H9 (cell line): ENCODE results near the gene SLC6A7. TPM values are rescaled to one million over a fixed set of nuclear protein-coding genes. Genes with fewer than 3 reads are reported as not detected.

Source experiments
- DNase-seq: peaks from one replicate; pipeline ENCODE4 v3.0.0-alpha.2; 2017
- H2AFZ ChIP-seq: one replicate; pipeline ENCODE4 v1.6.1; 2013; ENCODE audit warnings: mild to moderate bottlenecking, low read length, control low read depth, moderate library complexity
- H2AK5ac ChIP-seq: 2 replicates; pipeline ENCODE4 v1.6.1; 2013; ENCODE audit warnings: low read length, control low read depth, mixed read lengths; ENCODE audit not compliant: insufficient read length
- H2BK120ac ChIP-seq: one replicate; pipeline ENCODE4 v1.6.1; 2013; ENCODE audit warnings: low read depth, mild to moderate bottlenecking, low read length, control low read depth, inconsistent platforms; ENCODE audit not compliant: poor library complexity, severe bottlenecking
- H2BK12ac ChIP-seq: 2 replicates; pipeline ENCODE4 v1.6.1; 2013; ENCODE audit warnings: low read length, control low read depth, mixed read lengths, low read depth; ENCODE audit not compliant: insufficient read length
- H2BK15ac ChIP-seq: 2 replicates; pipeline ENCODE4 v1.6.1; 2013; ENCODE audit warnings: low read depth, low read length, control low read depth
- H2BK20ac ChIP-seq: one replicate; pipeline ENCODE4 v1.6.1; 2013; ENCODE audit warnings: low read depth, mild to moderate bottlenecking, low read length, control low read depth, inconsistent platforms; ENCODE audit not compliant: poor library complexity, severe bottlenecking
- H2BK5ac ChIP-seq: 2 replicates; pipeline ENCODE4 v1.6.1; 2013; ENCODE audit warnings: low read length, control low read depth, mixed read lengths; ENCODE audit not compliant: insufficient read length
- H3K14ac ChIP-seq: 2 replicates; pipeline ENCODE4 v1.6.1; 2013; ENCODE audit warnings: low read length, control low read depth; ENCODE audit not compliant: insufficient read depth
- H3K18ac ChIP-seq: 2 replicates; pipeline ENCODE4 v1.6.1; 2013; ENCODE audit warnings: low read depth, mild to moderate bottlenecking, mixed read lengths, low read length, control low read depth; ENCODE audit not compliant: insufficient read length
- H3K23ac ChIP-seq: 2 replicates; pipeline ENCODE4 v1.6.1; 2013; ENCODE audit warnings: low read length, control low read depth, mixed read lengths, low read depth; ENCODE audit not compliant: insufficient read length
- H3K23me2 ChIP-seq: 2 replicates; pipeline ENCODE4 v1.6.1; 2013; ENCODE audit warnings: low read depth, mild to moderate bottlenecking, mixed read lengths, low read length, control low read depth; ENCODE audit not compliant: insufficient read length, poor library complexity, severe bottlenecking
- H3K27ac ChIP-seq: 2 replicates; pipeline ENCODE4 v1.5.1; 2013; ENCODE audit warnings: low read length, control low read depth, mixed read lengths, low read depth; ENCODE audit not compliant: insufficient read length
- H3K27me3 ChIP-seq: 2 replicates; pipeline ENCODE4 v1.6.1; 2013; ENCODE audit warnings: low read length, control low read depth, inconsistent platforms; ENCODE audit not compliant: insufficient read depth
- H3K4ac ChIP-seq: 2 replicates; pipeline ENCODE4 v1.6.1; 2013; ENCODE audit warnings: low read depth, mild to moderate bottlenecking, control low read depth, inconsistent platforms, low read length, moderate library complexity
- H3K4me1 ChIP-seq: 2 replicates; pipeline ENCODE4 v1.6.1; 2013; ENCODE audit warnings: low read length, control low read depth, inconsistent platforms; ENCODE audit not compliant: insufficient read depth
- H3K4me2 ChIP-seq: 2 replicates; pipeline ENCODE4 v1.6.1; 2013; ENCODE audit warnings: low read length, control low read depth, mixed read lengths; ENCODE audit not compliant: insufficient read length, insufficient read depth
- H3K56ac ChIP-seq: 2 replicates; pipeline ENCODE4 v1.6.1; 2013; ENCODE audit warnings: low read depth, mild to moderate bottlenecking, mixed read lengths, low read length, control low read depth; ENCODE audit not compliant: insufficient read length
- H3K79me1 ChIP-seq: 2 replicates; pipeline ENCODE4 v1.6.1; 2013; ENCODE audit warnings: low read depth, mild to moderate bottlenecking, moderate library complexity, low read length, control low read depth, inconsistent platforms; ENCODE audit not compliant: insufficient read depth, poor library complexity, severe bottlenecking
- H3K79me2 ChIP-seq: 2 replicates; pipeline ENCODE4 v1.6.1; 2013; ENCODE audit warnings: low read length, control low read depth, inconsistent platforms; ENCODE audit not compliant: insufficient read depth
- H3K9ac ChIP-seq: 2 replicates; pipeline ENCODE4 v1.6.1; 2013; ENCODE audit warnings: low read length, control low read depth, mixed read lengths; ENCODE audit not compliant: insufficient read length; ENCODE audit errors: extremely low read depth
- H3K9me3 ChIP-seq: one replicate; pipeline ENCODE4 v1.6.1; 2013; ENCODE audit warnings: low read depth, low read length, inconsistent platforms; ENCODE audit not compliant: control insufficient read depth
- H3T11ph ChIP-seq: one replicate; pipeline ENCODE4 v1.6.1; 2013; ENCODE audit warnings: mild to moderate bottlenecking, low read length, control low read depth, inconsistent platforms
- H4K20me1 ChIP-seq: one replicate; pipeline ENCODE4 v1.6.1; 2013; ENCODE audit not compliant: control insufficient read depth, insufficient read length, insufficient read depth
- H4K5ac ChIP-seq: 2 replicates; pipeline ENCODE4 v1.6.1; 2013; ENCODE audit warnings: low read depth, mild to moderate bottlenecking, mixed read lengths, low read length, control low read depth; ENCODE audit not compliant: insufficient read length
- H4K8ac ChIP-seq: replicated peaks from 2 replicates; pipeline ENCODE4 v1.6.1; 2013; ENCODE audit warnings: low read length, control low read depth, mixed read lengths, low read depth; ENCODE audit not compliant: insufficient read length
- H4K91ac ChIP-seq: 2 replicates; pipeline ENCODE4 v1.6.1; 2013; ENCODE audit warnings: low read depth, mild to moderate bottlenecking, moderate library complexity, mixed read lengths, low read length, control low read depth; ENCODE audit not compliant: insufficient read length
- H3K27ac Mint-ChIP-seq, 3 experiments: 2 replicates in 2 of 3; 3 replicates in 1 of 3; pipeline ENCODE4 v1.8.0; 2020 to 2021; ENCODE audit warnings: mixed read lengths in 3 of 3, mild to moderate bottlenecking in 1 of 3, moderate library complexity in 1 of 3
- H3K27me3 Mint-ChIP-seq: 2 replicates; pipeline ENCODE4 v1.8.0; 2021; ENCODE audit warnings: low read depth, mild to moderate bottlenecking, moderate library complexity, mixed read lengths
- H3K36me3 Mint-ChIP-seq, 3 experiments: 2 replicates in 2 of 3; 3 replicates in 1 of 3; pipeline ENCODE4 v1.8.0; 2020 to 2021; ENCODE audit warnings: low read depth in 3 of 3, mixed read lengths in 3 of 3; ENCODE audit not compliant: insufficient read depth in 1 of 3
- H3K4me1 Mint-ChIP-seq, 2 experiments: 2 replicates each; pipeline ENCODE4 v1.8.0; 2020; ENCODE audit warnings: mixed read lengths in 2 of 2
- H3K4me3 Mint-ChIP-seq, 2 experiments: 2 replicates in 1 of 2; 3 replicates in 1 of 2; pipeline ENCODE4 v1.8.0; 2020 to 2021; ENCODE audit warnings: mild to moderate bottlenecking in 2 of 2, mixed read lengths in 2 of 2, moderate library complexity in 1 of 2
- H3K9me3 Mint-ChIP-seq, 2 experiments: 2 replicates in 1 of 2; 3 replicates in 1 of 2; pipeline ENCODE4 v1.8.0; 2020; ENCODE audit warnings: mild to moderate bottlenecking in 2 of 2, mixed read lengths in 2 of 2, moderate library complexity in 1 of 2
- WGBS: extraction: QIAGEN DNeasy Blood & Tissue Kit; methylation state at CpG from one replicate; pipeline ENCODE4 v1.1.7; 2013; ENCODE audit warnings: missing lambda C conversion rate, low lambda C conversion rate, mixed read lengths; ENCODE audit not compliant: insufficient read length; ENCODE audit errors: extremely low coverage; 5-methylcytosine and 5-hydroxymethylcytosine counted together
- total RNA-seq: library from RNA; stranded (reverse); gene quantifications from 2 replicates; pipeline ENCODE4 v1.2.1, GENCODE V29; 2021
- TF ChIP-seq, protein P1 (sequence below): fragments of 200-600 bp; sonication (generic); conservative IDR thresholded peaks from 3 replicates; pipeline ENCODE4 v1.8.0; 2021; ENCODE audit warnings: antibody characterized with exemption, mild to moderate bottlenecking

The SLC6A7 gene
- total RNA-seq, 1 experiment from 2014 or later, result not detected

DNA sequence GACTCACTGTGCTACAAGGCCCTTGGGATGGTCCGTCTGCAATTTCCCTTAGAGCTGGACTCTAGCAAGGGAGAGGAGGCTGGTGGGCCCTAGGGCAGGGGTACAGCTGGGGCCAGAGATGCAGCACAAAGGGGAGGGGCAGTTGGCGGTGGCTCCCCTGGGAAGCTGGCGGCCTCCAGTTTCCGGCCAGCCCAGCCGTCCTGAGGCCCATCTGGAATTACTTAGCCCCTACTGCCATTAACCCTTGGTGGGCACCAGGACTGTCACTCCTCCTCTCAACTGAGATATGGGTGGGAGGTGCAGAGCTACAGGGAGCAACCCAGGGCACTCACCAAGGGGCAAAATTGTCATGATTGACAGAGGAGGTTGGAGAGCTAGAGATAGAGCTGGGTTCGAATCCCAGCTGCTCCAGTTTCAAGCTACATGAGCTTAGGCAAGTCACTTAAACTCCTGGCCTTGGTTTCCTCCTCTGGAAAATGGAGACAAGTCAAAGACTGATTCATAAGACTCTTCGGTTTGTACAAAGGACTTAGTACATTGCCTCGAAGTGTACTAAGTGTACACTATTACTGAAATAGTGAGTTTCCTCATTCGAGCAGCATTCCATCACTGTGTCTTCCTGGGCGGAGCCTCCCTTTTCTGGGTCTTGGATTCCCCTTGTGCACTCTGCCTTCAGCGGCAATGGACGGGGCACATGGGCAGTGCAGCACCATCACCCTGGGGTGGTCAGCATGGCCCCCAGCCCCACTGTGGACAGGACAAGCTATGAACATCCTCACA lies 31.5 kb upstream of the SLC6A7 start:
- Mint-ChIP-seq H3K4me3 (no peak overlapping the region), H3K36me3 (no peaks in the 10 kb centered on the region; a peak in 1 of 7 replicates), H3K27ac (no peak overlapping the region), H3K9me3 (no peaks in the 10 kb centered on the region; a peak in 1 of 5 replicates), H3K4me1 (peaks cover 27 to 40% of the 10 kb centered on the region in 2 experiments), H3K27me3 (peaks cover 50% of the 10 kb centered on the region)
- TF ChIP-seq, protein P1, sequence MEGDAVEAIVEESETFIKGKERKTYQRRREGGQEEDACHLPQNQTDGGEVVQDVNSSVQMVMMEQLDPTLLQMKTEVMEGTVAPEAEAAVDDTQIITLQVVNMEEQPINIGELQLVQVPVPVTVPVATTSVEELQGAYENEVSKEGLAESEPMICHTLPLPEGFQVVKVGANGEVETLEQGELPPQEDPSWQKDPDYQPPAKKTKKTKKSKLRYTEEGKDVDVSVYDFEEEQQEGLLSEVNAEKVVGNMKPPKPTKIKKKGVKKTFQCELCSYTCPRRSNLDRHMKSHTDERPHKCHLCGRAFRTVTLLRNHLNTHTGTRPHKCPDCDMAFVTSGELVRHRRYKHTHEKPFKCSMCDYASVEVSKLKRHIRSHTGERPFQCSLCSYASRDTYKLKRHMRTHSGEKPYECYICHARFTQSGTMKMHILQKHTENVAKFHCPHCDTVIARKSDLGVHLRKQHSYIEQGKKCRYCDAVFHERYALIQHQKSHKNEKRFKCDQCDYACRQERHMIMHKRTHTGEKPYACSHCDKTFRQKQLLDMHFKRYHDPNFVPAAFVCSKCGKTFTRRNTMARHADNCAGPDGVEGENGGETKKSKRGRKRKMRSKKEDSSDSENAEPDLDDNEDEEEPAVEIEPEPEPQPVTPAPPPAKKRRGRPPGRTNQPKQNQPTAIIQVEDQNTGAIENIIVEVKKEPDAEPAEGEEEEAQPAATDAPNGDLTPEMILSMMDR, result no peak
- Histone ChIP-seq H3K14ac (no peak overlapping the region), H4K8ac (no peak overlapping the region), H3K9me3 (no peaks in the 10 kb centered on the region), H2BK12ac (no peak overlapping the region), H3K18ac (no peak overlapping the region), H2BK120ac (no peak overlapping the region), H2BK5ac (no peak overlapping the region), H4K5ac (no peak overlapping the region), H3K79me2 (no peaks in the 10 kb centered on the region), H3K27ac (no peak overlapping the region), H2BK15ac (no peak overlapping the region), H2AK5ac (no peak overlapping the region), H3K56ac (no peak overlapping the region), H2AFZ (no peak overlapping the region), H3K79me1 (no peaks in the 10 kb centered on the region), H3K4me2 (no peak overlapping the region), H3K4me1 (peaks cover 4% of the 10 kb centered on the region), H4K20me1 (no peaks in the 10 kb centered on the region), H4K91ac (no peak overlapping the region), H3K27me3 (no peaks in the 10 kb centered on the region; the same call in 1 of the 2 replicates), H3T11ph (no peak overlapping the region), H2BK20ac (no peak overlapping the region), H3K4ac (no peak overlapping the region), H3K9ac (no peak overlapping the region), H3K23ac (no peak overlapping the region), H3K23me2 (peaks cover 5% of the 10 kb centered on the region)
- no peak for DNase-seq
- WGBS, result no CpG with 5 or more reads among the region's 12 CpGs
